HepG2 (cell line): Measurements from ENCODE around the gene ANKRD40CL. TPM values are rescaled to one million over a fixed set of nuclear protein-coding genes. Genes with fewer than 3 reads are reported as not detected.

Experiments
- ATAC-seq: fragments of 200-7000 bp; cut with Tn5 transposase; 3 replicates; pipeline ENCODE4 v1.9.1; 2020; ENCODE audit warnings: mild to moderate bottlenecking, moderate library complexity
- BruUV-seq: library from RNA; stranded (reverse); fragments of 400-500 nt; replicated peaks from 2 replicates; lab custom pipeline; 2021; lab: Mats Ljungman, UMichigan
- CTCF ChIA-PET: fragments of 300-600 bp; formaldehyde crosslinking; extraction: SDS; loops from one replicate; lab custom pipeline; 2021; ENCODE audit warnings: low total read pairs, inconsistent platforms, low intra/inter-chr PET ratio; lab: Yijun Ruan, JAX
- POLR2A ChIA-PET: fragments of 350-600 bp; sonication (Branson Sonifier 250); formaldehyde crosslinking; loops from one replicate; lab custom pipeline; 2020; ENCODE audit warnings: antibody characterized with exemption, inconsistent platforms; lab: Yijun Ruan, JAX
- DNase-seq: peaks from one replicate; pipeline ENCODE4 v3.0.0-alpha.2; 2015; ENCODE audit warnings: low spot score
- FAIRE-seq: peaks from 3 replicates; lab custom pipeline; 2011; peaks lifted over from hg19 to GRCh38; lab: Jason Lieb, UNC
- H2AFZ ChIP-seq: one replicate; pipeline ENCODE4 v1.6.1; 2011; ENCODE audit warnings: low read length, inconsistent platforms
- H3K27ac ChIP-seq: fragments of 300-600 bp; 3 replicates; pipeline ENCODE4 v1.8.0; 2011; ENCODE audit warnings: mixed run types, mild to moderate bottlenecking, mixed read lengths, low read length, inconsistent platforms; ENCODE audit not compliant: insufficient read depth; ENCODE audit errors: extremely low read length
- H3K27me3 ChIP-seq, 2 experiments: fragments of 200-600 bp in 1 of 2; 2 replicates in 1 of 2; 3 replicates in 1 of 2; pipeline versions ENCODE4 v1.6.0 to v1.8.0; 2011; ENCODE audit warnings: low read length in 2 of 2, mild to moderate bottlenecking in 2 of 2, moderate library complexity in 2 of 2, inconsistent platforms in 1 of 2; ENCODE audit not compliant: insufficient read depth in 2 of 2, control insufficient read depth in 1 of 2
- H3K36me3 ChIP-seq, 2 experiments: fragments of 200-600 bp in 1 of 2; replicated peaks in 1 of 2; 2 replicates in 1 of 2; 3 replicates in 1 of 2; pipeline versions ENCODE4 v1.5.1 to v1.8.0; 2011; ENCODE audit warnings: low read length in 2 of 2, inconsistent platforms in 1 of 2; ENCODE audit not compliant: insufficient read depth in 2 of 2, control insufficient read depth in 1 of 2
- H3K4me1 ChIP-seq: 2 replicates; pipeline ENCODE4 v1.5.1; 2012; ENCODE audit warnings: low read length, inconsistent platforms; ENCODE audit not compliant: insufficient read depth
- H3K4me2 ChIP-seq: 2 replicates; pipeline ENCODE4 v1.6.0; 2011; ENCODE audit warnings: low read depth, low read length, inconsistent platforms
- H3K4me3 ChIP-seq, 3 experiments: fragments of 200-600 bp in 1 of 3; sonication (generic), shearing (Covaris generic) in 1 of 3; replicated peaks in 1 of 3; 2 replicates each; pipeline ENCODE4 v1.5.1; 2011 to 2016; ENCODE audit warnings: low read length in 3 of 3, inconsistent platforms in 2 of 3, low read depth in 2 of 3, mild to moderate bottlenecking in 2 of 3, control low read depth in 1 of 3, mixed read lengths in 1 of 3; ENCODE audit not compliant: insufficient read depth in 1 of 3
- H3K79me2 ChIP-seq: one replicate; pipeline ENCODE4 v1.6.1; 2011; ENCODE audit warnings: low read length, inconsistent platforms; ENCODE audit not compliant: insufficient read depth
- H3K9ac ChIP-seq: 2 replicates; pipeline ENCODE4 v1.6.0; 2011; ENCODE audit warnings: mild to moderate bottlenecking, low read depth, low read length, inconsistent platforms; ENCODE audit not compliant: insufficient read depth
- H3K9me3 ChIP-seq: 2 replicates; pipeline ENCODE4 v1.5.1; 2012; ENCODE audit warnings: mild to moderate bottlenecking, low read length
- H4K20me1 ChIP-seq: 2 replicates; pipeline ENCODE4 v1.6.0; 2011; ENCODE audit warnings: inconsistent platforms, mild to moderate bottlenecking, low read length, moderate library complexity; ENCODE audit not compliant: insufficient read depth
- ARNTL ChIP-seq: sonication (generic); formaldehyde crosslinking; IDR thresholded peaks from 2 replicates; pipeline ENCODE4 v1.4.0; 2020; ENCODE audit warnings: mild to moderate bottlenecking, missing genetic modification reagents
- BCL6 ChIP-seq: IDR thresholded peaks from 2 replicates; pipeline ENCODE4 v1.6.1; 2016; ENCODE audit warnings: missing genetic modification reagents, missing compliant biosample characterization
- CCAR2 ChIP-seq: fragments of 200-400 bp; formaldehyde crosslinking; optimal IDR thresholded peaks from 2 replicates; pipeline ENCODE3; 2018; ENCODE audit warnings: low read depth, mild to moderate bottlenecking, low read length, moderate library complexity
- DZIP1 ChIP-seq: sonication (generic); formaldehyde crosslinking; IDR thresholded peaks from 2 replicates; pipeline ENCODE4 v1.5.0; 2020; ENCODE audit warnings: mild to moderate bottlenecking, missing genetic modification reagents
- KDM6A ChIP-seq: IDR thresholded peaks from 2 replicates; pipeline ENCODE4 v1.6.1; 2016; ENCODE audit warnings: low read depth
- MTA3 ChIP-seq: sonication (generic); formaldehyde crosslinking; IDR thresholded peaks from 2 replicates; pipeline ENCODE4 v1.4.0; 2020; ENCODE audit warnings: missing genetic modification reagents
- RBAK ChIP-seq: sonication (generic); formaldehyde crosslinking; IDR thresholded peaks from 2 replicates; pipeline ENCODE4 v1.5.1; 2020; ENCODE audit warnings: mild to moderate bottlenecking, missing genetic modification reagents
- SYNCRIP ChIP-seq: fragments of 200-400 bp; formaldehyde crosslinking; IDR thresholded peaks from 2 replicates; pipeline ENCODE4 v1.6.1; 2018; ENCODE audit warnings: mild to moderate bottlenecking, low read depth, low read length; ENCODE audit not compliant: insufficient read depth
- TARDBP ChIP-seq: sonication (generic); formaldehyde crosslinking; IDR thresholded peaks from 2 replicates; pipeline ENCODE4 v1.8.0; 2022; ENCODE audit warnings: mild to moderate bottlenecking, missing genetic modification reagents
- TBX2 ChIP-seq: sonication (generic); formaldehyde crosslinking; IDR thresholded peaks from 2 replicates; pipeline ENCODE4 v1.5.0; 2020; ENCODE audit warnings: missing genetic modification reagents, mild to moderate bottlenecking, borderline replicate concordance
- THAP8 ChIP-seq: sonication (generic); formaldehyde crosslinking; IDR thresholded peaks from 2 replicates; pipeline ENCODE4 v1.5.1; 2020; ENCODE audit warnings: missing genetic modification reagents, mild to moderate bottlenecking, borderline replicate concordance
- ZBTB42 ChIP-seq: sonication (generic); formaldehyde crosslinking; IDR thresholded peaks from 2 replicates; pipeline ENCODE4 v1.5.0; 2020; ENCODE audit warnings: mild to moderate bottlenecking, missing genetic modification reagents
- ZFP82 ChIP-seq: sonication (generic); formaldehyde crosslinking; IDR thresholded peaks from 2 replicates; pipeline ENCODE4 v1.5.1; 2020; ENCODE audit warnings: mild to moderate bottlenecking, missing genetic modification reagents, borderline replicate concordance
- ZNF180 ChIP-seq: sonication (generic); formaldehyde crosslinking; IDR thresholded peaks from 2 replicates; pipeline ENCODE4 v1.4.0; 2020; ENCODE audit warnings: low read depth, missing genetic modification reagents, borderline replicate concordance
- ZNF282 ChIP-seq: fragments of 450-650 bp; IDR thresholded peaks from 2 replicates; pipeline ENCODE4 v1.6.1; 2018; ENCODE audit not compliant: partially characterized antibody
- ZNF329 ChIP-seq: sonication (generic); formaldehyde crosslinking; IDR thresholded peaks from 2 replicates; pipeline ENCODE4 v1.9.0; 2021; ENCODE audit warnings: low read depth, mild to moderate bottlenecking, missing genetic modification reagents
- ZNF567 ChIP-seq: sonication (generic); formaldehyde crosslinking; IDR thresholded peaks from 2 replicates; pipeline ENCODE4 v1.8.1; 2023; ENCODE audit warnings: mild to moderate bottlenecking, missing genetic modification reagents, borderline replicate concordance
- ZNF713 ChIP-seq: sonication (generic); formaldehyde crosslinking; IDR thresholded peaks from 2 replicates; pipeline ENCODE4 v1.4.0; 2020; ENCODE audit warnings: mild to moderate bottlenecking, missing genetic modification reagents
- ZNF891 ChIP-seq: sonication (generic); formaldehyde crosslinking; IDR thresholded peaks from 2 replicates; pipeline ENCODE4 v1.5.0; 2020; ENCODE audit warnings: mild to moderate bottlenecking, missing genetic modification reagents
- WGBS: methylation state at CpG from one replicate; pipeline ENCODE4 v1.1.6; 2017; ENCODE audit warnings: low lambda C conversion rate; 5-methylcytosine and 5-hydroxymethylcytosine counted together
- in situ Hi-C: cut with HindIII; loops from 2 replicates; pipeline ENCODE4 v1.10.0; 2017; ENCODE audit warnings: low pct_unique_long_range_greater_than_20kb; ENCODE audit not compliant: extremely low pct_ligation_motif_present
- intact Hi-C: fragments of 100-400 bp; cut with micrococcal nuclease; formaldehyde crosslinking; loops from one replicate; pipeline ENCODE4 v1.10.0; 2022; ENCODE audit not compliant: unreplicated experiment
- polyA plus RNA-seq, 8 experiments: library from polyadenylated mRNA; depleted of rRNA in 3 of 8; stranded (reverse) in 7 of 8; unstranded in 1 of 8; fragments of >200 nt; fragmentation: Illumina TruSeq in 4 of 8; extraction: Trizol in 4 of 8; gene quantifications; 2 replicates each; pipeline versions ENCODE4 v1.2.1 to v1.2.3, GENCODE V29; 2011 to 2016; ENCODE audit warnings: low read depth in 4 of 8, missing spikeins in 1 of 8, mixed read lengths in 1 of 8; ENCODE audit not compliant: insufficient read depth in 1 of 8
- total RNA-seq, 5 experiments: library from RNA; depleted of rRNA; stranded (reverse); fragments of >200 nt; fragmentation: Illumina TruSeq; extraction: Trizol; gene quantifications; 2 replicates each; pipeline ENCODE4 v1.2.3, GENCODE V29; 2016; ENCODE audit warnings: low read depth in 1 of 5
- TF ChIP-seq, protein P1 (sequence below): sonication (generic); formaldehyde crosslinking; IDR thresholded peaks from 2 replicates; pipeline ENCODE4 v1.5.0; 2020; ENCODE audit warnings: missing genetic modification reagents
- TF ChIP-seq, protein P2 (sequence below): sonication (generic); formaldehyde crosslinking; IDR thresholded peaks from 2 replicates; pipeline ENCODE4 v1.4.0; 2020; ENCODE audit warnings: missing genetic modification reagents

ANKRD40CL gene
- total and polyA plus RNA-seq, 2 of the 13 experiments (the other 11 are each of a cell fraction or from before 2014, with no cell fraction given) = 0.03 to 0.11 TPM

DNA sequence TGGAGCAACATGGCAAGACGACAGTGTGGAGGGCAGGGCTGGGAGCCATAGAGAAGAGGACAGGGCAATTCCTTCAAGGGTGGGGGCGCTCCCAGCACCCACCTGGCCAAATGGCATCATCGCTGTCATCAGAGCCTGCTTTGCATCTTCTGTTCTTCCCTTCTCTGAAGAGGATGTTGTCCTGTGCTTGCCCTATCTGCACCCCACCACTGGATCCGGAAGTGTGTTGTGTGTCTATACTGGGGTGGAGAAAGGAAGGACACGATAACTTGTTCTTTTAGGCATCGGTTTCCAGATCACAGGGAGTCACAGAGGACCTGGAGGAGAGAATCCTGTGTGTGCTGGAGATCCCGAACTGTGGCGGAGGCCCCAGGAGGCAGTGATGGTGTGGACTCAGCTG, 25.7 kb upstream of the ANKRD40CL start (continued):
- TF ChIP-seq DZIP1 (CRISPR knock-in tag) (no peak), ZFP82 (no peak), BCL6 (no peak), ZNF713 (CRISPR knock-in tag) (no peak), ZNF891 (CRISPR knock-in tag) (0 out of 2 replicates have a peak, but pooled peaks have one; percentile 45)
- TF ChIP-seq, protein P1, sequence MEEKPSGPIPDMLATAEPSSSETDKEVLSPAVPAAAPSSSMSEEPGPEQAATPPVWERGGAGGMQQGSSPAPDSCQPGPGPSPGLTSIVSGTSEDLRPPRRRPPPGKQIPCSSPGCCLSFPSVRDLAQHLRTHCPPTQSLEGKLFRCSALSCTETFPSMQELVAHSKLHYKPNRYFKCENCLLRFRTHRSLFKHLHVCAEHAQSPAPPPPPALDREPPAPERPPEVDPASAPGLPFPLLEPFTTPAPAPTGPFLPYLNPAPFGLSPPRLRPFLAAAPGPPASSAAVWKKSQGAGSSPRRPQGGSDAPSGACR (CRISPR knock-in tag) = no peak

DNA sequence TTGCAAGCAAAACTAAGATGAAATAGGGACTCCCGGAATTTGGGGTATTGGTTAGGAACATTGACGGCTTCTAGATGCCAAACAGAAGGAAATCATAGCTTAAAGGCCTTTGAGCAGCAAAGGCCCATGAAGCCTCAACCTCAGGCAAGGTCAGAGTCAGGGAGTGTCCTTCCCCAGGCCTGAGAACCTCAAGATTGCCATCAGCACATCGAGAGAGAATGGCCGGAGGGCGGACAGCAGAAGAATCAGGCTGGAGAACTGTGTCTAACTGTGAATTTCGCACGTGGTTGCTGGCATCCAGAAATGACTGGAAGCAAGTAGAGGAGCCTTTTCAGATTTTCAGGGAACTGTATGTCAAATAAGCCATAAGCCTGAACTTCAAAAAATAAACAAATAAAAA, 24.8 kb upstream of the ANKRD40CL start:
- no peak overlapping the region for H3K9ac ChIP-seq
- ChIA-PET POLR2A (no interaction called here), CTCF (no interaction called here)
- H3K4me1 ChIP-seq = peaks cover 7% of the 10 kb centered on the region
- no peak overlapping the region for H3K4me2 ChIP-seq
- no TSS peak for BruUV-seq
- no peaks in the 10 kb centered on the region for H3K9me3 ChIP-seq
- WGBS = 55% methylated on average over 7 of the region's 7 CpGs
- no peak for DNase-seq
- H3K4me3 ChIP-seq = no peak overlapping the region
- H2AFZ ChIP-seq = no peak overlapping the region
- H3K27ac ChIP-seq = no peak overlapping the region
- no peak for TF ChIP-seq ARNTL (CRISPR knock-in tag)
- TF ChIP-seq MTA3 (CRISPR knock-in tag) = no peak
- no peak for TF ChIP-seq RBAK (CRISPR knock-in tag)
- no peak for TF ChIP-seq ZBTB42 (CRISPR knock-in tag)
- TF ChIP-seq KDM6A (CRISPR knock-in tag) = no peak
- no peak for TF ChIP-seq TBX2 (CRISPR knock-in tag)
- TF ChIP-seq ZNF180 (CRISPR knock-in tag) = no peak
- no peak for TF ChIP-seq ZNF282
- TF ChIP-seq CCAR2 = no peak
- no peak for TF ChIP-seq THAP8 (CRISPR knock-in tag)
- TF ChIP-seq, protein P2, sequence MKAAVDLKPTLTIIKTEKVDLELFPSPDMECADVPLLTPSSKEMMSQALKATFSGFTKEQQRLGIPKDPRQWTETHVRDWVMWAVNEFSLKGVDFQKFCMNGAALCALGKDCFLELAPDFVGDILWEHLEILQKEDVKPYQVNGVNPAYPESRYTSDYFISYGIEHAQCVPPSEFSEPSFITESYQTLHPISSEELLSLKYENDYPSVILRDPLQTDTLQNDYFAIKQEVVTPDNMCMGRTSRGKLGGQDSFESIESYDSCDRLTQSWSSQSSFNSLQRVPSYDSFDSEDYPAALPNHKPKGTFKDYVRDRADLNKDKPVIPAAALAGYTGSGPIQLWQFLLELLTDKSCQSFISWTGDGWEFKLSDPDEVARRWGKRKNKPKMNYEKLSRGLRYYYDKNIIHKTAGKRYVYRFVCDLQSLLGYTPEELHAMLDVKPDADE = no peak
- no peak for TF ChIP-seq TARDBP (CRISPR knock-in tag)
- TF ChIP-seq SYNCRIP = no peak
- no peak for TF ChIP-seq ZNF329 (CRISPR knock-in tag)
- TF ChIP-seq ZNF567 (CRISPR knock-in tag) = no peak
- TF ChIP-seq, all 625 proteins: peak for 0
- Histone ChIP-seq H3K36me3 (no peaks in the 10 kb centered on the region), H3K27me3 (peaks cover 2 to 18% of the 10 kb centered on the region in 2 experiments; a peak in 4 of 5 replicates), H4K20me1 (no peaks in the 10 kb centered on the region), H3K79me2 (no peaks in the 10 kb centered on the region)
- intact Hi-C loops (no loop called here), in situ Hi-C loops (no loop called here)
- FAIRE-seq = no peak
- ATAC-seq = no peak
